B cell (primary cell): ENCODE results near the gene FBXW9.

Experiments used
- CTCF ChIP-seq: fragments of 200-600 bp; IDR thresholded peaks from one replicate; pipeline ENCODE4 v1.8.0; 2022; ENCODE audit warnings: antibody characterized with exemption, mild to moderate bottlenecking
- EZH2 ChIP-seq: IDR thresholded peaks from 2 replicates; pipeline ENCODE4 v1.6.1; 2012; ENCODE audit warnings: borderline replicate concordance, low read depth, mild to moderate bottlenecking, moderate library complexity, low read length; ENCODE audit not compliant: insufficient read depth, poor library complexity, severe bottlenecking

GRCh38 chr19:12736995-12737834, 40.8 kb upstream of the FBXW9 start, which contains the start of gene GET3:
- TF ChIP-seq CTCF (no peak), EZH2 (no peak)
